ENCODE measurements around the gene ERC2.

DNA sequence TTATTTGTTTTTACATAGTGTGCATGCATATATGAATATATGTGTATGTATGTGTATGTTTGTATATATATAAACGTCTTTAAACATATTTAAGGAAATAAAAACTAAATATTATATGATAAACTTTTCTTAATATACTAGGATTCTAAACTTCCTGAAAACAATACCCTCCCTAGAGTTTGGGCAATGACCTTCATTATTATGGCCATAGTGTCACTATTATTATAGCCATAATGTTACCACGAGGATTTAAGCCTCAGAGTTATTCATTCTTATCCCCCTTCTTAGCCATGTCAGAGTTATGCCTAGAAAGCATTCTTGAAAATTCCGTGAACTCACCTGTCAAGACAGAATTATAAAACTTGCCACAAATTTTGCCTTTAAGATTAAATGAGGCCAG is 335.5 kb downstream of the ERC2 start:
- TF ChIP-seq, protein P1, sequence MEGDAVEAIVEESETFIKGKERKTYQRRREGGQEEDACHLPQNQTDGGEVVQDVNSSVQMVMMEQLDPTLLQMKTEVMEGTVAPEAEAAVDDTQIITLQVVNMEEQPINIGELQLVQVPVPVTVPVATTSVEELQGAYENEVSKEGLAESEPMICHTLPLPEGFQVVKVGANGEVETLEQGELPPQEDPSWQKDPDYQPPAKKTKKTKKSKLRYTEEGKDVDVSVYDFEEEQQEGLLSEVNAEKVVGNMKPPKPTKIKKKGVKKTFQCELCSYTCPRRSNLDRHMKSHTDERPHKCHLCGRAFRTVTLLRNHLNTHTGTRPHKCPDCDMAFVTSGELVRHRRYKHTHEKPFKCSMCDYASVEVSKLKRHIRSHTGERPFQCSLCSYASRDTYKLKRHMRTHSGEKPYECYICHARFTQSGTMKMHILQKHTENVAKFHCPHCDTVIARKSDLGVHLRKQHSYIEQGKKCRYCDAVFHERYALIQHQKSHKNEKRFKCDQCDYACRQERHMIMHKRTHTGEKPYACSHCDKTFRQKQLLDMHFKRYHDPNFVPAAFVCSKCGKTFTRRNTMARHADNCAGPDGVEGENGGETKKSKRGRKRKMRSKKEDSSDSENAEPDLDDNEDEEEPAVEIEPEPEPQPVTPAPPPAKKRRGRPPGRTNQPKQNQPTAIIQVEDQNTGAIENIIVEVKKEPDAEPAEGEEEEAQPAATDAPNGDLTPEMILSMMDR (IDR thresholded peaks at IDR 0.05): no peak
- TF ChIP-seq POLR2AphosphoS5 (IDR thresholded peaks at IDR 0.05): no peak
- TF ChIP-seq POLR2A (IDR thresholded peaks at IDR 0.05): no peak
- TF ChIP-seq EP300 (IDR thresholded peaks at IDR 0.05): no peak

All from upper lobe of left lung (tissue), 4 donors.